CD4-positive, alpha-beta T cell treated with Interleukin-12 subunit alpha and Interleukin-12 subunit beta, for 1 hour (primary cell): ENCODE measurements around the gene AKR1A1.
"Not testable (repeated sequence)": the region's sequence is repeated elsewhere in the genome, so short reads cannot be mapped to it uniquely, and the experiment has no call there.

Source experiments
- DNase-seq: peaks from one replicate; pipeline ENCODE4 v3.0.0-alpha.2; 2020

Gene AKR1A1

DNA sequence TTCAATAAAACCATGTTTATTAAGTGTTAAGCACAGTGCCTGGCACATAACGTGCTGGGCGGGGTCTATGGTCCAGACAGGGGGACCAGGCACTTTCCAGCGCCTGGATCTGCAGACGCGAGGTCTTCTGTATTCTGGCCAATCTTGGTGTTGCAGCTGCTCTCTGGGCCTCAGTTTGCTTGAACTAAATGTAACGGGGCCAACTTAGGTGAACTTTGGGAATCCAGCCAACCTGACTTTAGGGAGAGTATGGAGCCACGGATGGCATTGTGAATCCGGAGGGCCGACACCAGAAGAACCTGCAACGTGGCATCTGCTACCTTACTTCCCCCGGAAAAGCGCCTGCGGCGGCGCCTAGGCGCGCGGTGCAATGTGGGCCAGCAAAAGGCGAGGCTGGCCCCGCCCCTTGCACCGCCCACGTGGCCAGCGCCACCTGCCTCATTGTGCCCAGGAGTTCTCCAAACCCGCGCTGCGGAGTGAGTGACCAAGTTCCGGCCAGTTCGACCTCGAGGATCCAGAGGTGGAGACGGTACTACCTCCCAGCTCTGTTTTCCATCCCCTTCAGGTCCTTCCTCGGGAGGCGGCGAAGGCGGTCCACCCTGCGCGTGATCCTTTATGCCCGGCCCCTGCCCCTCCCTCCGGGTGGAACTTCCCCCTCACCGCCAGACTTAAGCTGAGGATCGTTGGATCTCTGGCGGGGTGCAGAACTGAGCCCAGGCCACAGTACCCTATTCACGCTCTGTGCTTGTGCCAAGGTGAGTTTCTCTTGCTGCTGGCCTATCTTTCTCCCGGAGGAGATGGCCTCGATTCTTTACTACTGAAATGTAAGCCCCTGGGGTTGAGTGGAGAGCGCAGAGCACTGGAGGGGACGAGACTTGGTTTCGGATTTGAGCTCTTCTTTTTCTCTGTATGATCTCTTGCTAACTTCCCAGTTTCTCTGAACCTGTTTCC, at the start of gene AKR1A1:
TSS of gene AKR1A1 (plus strand) at position 426 of the 951 bp plus-strand sequence. CDS start 10,969 bp downstream, outside the sequence.
- DNase-seq, result peak; percentile 87

DNA sequence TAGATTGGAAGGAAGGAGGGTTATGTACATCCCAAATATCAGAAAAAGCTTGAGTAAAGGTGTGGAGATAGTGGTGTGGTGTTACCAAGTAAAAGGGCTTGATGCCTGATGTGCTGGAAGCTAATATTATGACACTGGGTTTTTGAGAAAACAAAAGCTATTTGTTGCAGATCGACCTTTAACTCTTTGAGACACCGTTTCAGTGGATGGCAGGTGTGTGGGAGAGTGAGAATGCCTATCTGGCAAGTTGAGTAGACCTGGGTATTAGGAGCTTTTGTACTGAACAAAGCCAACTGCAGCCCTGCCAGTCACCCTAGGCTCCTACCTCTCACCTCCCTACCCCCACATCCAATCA, 49.1 kb upstream of the AKR1A1 start:
- DNase-seq, result no peak

DNA sequence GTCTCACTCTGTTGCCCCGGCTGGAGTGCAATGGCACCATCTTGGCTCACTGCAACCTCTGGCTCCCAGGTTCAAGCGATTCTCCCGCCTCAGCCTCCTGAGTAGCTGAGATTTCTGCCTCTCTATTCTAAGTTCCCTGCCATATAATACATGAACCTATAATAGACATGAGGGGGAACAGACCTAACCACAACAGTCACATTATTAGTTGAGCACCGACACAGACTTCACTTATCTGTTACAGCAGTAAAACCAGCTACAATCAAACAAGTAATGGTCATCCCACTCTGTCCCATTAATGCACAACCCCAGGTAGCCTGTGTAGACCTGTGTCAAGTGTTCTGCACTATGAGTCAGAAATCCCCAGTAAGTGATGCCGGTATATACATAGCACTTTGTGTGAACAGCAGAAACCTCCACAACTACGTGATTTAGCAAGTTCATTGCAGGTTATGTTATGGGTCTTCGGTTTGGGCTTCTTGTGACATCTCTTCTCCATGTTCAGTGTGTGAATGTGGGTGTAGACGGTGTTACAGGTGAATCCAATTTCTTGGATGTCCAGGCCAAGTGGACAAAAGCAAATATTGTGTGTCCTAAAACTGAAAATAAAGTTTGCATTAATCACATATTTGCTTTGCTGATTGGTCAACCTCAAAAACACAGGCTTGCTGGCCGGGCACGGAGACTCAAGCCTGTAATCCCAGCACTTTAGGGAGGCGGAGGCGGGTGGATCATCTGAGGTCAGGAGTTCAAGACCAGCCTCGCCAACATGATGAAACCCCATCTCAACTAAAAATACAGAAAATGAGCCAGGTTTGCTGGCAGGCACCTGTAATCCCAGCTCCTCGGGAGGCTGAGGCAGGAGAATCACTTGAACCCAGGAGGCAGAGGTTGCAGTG, 46.9 kb upstream of the AKR1A1 start:
- DNase-seq, result no peak

DNA sequence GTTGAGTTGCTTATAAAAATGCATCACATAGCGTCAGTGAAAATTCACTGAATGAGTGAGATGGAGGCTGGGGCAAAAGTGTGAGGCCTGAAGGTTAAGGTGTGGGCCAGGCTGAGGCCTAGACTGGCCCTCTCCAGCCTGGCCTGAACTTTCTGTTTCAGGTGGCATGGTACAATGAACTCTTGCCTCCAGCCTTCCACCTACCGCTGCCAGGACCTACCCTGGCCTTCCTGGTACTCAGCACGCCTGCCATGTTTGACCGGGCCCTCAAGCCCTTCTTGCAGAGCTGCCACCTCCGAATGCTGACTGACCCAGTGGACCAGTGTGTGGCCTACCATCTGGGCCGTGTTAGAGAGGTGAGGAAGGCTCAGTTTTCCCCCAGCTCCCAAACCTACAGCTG, 43.4 kb upstream of the AKR1A1 start:
- no peak for DNase-seq

DNA sequence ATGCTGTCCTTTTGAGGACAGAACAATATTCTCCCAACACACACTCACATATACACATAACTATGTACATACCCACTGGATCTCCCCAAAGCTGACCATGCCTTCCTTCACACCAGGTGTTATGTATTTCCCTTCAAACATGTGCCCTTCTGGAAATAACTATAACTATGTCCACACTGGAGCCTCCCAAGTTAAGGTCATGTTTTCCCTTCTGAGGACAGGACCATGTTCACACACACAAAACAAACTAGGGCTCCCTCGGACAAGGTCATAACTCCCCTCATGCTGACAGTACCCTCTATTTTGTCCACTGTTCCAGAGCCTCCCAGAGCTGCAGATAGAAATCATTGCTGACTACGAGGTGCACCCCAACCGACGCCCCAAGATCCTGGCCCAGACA, 42.7 kb upstream of the AKR1A1 start:
- no peak for DNase-seq

DNA sequence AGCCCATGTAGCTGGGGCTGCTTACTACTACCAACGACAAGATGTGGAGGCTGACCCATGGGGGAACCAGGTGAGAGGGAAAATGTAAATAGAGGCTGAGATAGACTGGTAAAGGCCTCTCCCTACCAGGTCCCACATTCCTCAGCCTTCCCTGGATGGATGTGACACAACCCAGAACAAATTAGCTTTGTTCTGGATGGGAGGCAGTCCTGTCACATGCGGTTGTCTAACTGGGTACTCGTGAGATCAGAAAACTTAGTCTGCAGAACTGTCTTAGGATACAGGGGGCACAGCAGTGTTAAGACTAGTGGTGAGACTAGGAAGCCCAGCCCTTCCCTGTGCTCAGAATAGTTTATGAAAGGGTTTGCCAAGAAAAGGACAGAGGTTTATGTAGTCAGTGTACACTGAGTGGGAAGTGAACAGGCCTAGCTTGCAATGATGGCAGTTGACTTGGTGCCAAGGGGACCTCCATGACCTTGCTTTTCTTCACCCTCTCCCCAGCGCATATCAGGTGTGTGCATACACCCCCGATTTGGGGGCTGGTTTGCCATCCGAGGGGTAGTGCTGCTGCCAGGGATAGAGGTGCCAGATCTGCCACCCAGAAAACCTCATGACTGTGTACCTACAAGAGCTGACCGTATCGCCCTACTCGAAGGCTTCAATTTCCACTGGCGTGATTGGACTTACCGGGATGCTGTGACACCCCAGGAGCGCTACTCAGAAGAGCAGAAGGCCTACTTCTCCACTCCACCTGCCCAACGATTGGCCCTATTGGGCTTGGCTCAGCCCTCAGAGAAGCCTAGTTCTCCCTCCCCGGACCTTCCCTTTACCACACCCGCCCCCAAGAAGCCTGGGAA, 42.1 kb upstream of the AKR1A1 start:
- no peak for DNase-seq

DNA sequence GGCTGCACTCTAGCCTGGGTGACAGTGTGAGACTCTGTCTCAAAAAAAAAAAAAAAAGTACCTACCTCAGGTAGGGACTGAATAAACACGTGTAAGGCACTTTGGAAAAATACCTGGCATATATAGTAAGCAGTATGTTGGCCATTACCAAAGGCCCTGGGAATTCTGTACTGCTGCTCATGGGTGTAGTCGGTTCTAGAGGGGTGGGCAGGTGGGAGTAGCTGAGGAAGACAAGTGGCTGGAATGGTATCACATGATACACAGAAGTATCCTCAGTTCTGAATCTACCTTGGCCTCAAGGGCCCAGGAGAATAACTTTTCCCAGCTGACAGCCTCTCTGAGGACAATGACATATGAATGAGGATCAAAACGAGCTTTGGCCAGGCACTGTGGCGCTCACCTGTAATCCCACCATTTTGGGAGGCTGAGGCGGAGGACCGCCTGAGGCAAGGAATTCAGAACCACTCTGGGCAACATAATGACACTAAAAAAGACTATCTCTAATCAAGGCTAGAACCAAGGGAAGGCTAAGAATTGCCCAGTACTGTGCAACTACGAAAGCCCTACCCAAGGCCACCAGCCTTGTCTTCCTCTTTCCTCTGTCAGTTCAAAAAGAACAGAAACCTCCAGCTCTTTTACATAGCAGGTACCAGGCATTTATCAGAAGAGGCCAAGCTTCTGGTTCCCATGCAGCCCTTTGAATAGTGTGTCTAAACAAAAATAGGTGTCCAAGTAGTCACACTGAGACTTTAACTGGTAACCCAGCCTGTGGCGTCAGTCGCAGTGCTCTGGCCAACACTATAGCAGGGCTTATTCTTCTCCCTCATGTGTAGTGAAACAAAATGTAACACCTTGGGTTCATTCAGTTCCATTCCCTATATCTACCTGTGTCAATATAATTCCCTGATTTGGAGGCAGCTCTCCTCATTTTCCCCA, 40.3 kb upstream of the AKR1A1 start:
- DNase-seq, result no peak

DNA sequence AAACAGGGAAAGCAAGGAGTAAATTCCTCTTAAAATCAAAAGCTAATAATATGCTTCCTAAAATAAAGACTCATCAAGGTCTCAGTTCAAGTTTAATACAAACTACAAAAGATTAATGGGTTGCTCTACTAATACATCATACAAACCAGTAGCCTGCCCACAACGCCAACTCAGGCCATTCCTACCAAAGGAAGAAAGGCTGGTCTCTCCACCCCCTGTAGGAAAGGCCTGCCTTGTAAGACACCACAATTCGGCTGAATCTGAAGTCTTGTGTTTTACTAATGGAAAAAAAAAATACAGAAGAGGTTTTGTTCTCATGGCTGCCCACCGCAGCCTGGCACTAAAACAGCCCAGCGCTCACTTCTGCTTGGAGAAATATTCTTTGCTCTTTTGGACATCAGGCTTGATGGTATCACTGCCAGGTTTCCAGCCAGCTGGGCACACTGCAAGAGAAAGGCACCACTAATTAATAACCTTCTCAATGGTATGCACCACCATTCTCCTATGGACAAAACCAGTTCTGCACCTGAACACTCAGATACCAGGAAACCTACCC, 39.6 kb upstream of the AKR1A1 start:
- DNase-seq, result no peak

DNA sequence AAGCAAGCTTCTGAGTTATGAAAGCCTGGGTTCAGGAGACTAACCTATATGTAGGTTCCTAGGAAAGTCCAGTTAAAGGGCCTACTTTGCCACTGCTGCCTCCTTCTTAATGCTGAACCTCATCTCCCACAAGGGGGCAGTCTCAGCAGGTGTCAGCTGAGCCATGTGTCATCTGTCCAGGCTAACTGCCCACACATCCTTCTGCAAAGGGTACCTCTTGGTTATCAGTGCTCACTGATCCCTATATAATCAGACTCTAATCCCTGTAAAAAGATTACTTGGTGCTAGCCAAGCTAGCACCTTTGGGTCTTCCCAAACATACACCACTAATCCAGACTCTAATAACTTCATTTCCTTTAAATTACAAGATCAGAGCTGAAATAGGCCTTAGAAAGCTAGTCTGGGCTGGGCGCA, 38.0 kb upstream of the AKR1A1 start:
- peak; percentile 67 for DNase-seq

DNA sequence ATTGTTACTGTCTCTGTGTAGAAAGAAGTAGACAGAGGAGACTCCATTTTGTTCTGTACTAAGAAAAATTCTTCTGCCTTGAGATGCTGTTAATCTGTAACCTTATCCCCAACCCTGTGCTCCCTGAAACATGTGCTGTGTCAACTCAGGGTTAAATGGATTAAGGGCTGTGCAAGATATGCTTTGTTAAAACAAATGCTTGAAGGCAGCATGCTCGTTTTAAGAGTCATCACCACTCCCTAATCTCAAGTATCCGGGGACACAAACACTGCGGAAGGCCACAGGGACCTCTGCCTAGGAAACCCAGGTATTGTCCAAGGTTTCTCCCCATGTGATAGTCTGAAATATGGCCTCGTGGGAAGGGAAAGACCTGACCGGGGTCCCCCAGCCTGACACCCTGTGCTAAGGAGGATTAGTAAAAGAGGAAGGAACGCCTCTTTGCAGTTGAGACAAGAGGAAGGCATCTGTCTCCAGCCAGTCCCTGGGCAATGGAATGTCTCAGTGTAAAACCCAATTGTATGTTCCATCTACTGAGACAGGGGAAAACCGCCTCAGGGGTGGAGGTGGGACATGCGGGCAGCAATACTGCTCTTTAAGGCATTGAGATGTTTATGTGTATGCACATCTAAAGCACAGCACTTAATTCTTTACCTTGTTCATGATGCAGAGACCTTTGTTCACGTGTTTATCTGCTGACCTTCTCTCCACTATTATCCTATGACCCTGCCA, 36.9 kb upstream of the AKR1A1 start:
- not testable (repeated sequence) for DNase-seq

DNA sequence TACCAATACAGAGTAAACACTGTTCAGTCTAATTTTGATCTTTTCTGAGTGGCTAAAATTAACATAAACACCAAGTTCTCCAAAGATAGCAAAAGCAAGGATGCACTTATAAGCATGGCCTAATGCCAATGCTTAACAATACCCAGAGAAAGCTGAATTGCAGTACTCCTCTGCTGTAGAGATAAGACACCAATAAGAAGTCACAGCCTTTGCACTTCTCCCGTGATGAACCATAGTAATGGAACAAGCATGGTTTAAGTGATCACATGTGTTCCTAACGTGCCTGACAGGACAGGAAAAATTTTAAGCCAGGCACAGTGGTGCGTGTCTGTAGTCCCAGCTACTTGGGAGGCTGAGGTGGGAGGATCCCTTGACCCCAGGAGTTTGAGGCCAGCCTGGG, 34.6 kb upstream of the AKR1A1 start:
- no peak for DNase-seq

DNA sequence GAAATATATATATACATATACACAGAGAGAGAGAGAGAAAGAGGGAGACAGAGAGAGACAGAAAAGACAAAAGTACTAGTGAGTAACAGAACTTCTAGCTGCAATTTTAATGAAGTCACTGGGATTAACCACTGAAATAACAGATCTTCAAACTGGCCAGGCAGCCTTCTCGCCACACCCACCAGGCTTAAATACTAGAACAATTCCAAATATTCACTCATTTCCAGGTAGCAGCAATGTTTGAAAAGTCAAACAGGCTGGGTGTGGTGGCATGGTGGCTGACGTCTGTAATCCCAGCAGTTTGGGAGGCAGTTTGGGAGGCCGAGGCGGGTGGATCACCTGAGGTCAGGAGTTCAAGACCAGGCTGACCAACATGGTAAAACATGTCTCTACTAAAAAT, 34.2 kb upstream of the AKR1A1 start:
- DNase-seq, result no peak

DNA sequence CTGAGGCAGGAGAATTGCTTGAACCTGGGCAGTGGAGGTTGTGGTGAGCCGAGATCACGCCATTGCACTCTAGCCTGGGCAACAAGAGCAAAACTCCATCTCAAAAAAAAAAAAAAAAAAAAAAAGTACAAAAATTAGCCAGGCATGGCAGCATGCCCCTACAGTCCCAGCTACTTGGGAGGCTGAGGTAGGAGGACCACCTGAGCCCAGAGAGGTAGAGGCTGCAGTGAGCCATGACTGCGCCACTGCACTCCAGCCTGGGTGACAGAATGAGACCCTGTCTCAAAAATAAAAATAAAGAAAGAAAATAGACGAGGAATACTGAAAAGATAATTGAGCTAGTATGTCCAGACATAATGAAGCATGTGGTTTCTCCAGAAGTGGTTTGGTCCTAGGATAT, 32.3 kb upstream of the AKR1A1 start:
- DNase-seq, result not testable (repeated sequence)

DNA sequence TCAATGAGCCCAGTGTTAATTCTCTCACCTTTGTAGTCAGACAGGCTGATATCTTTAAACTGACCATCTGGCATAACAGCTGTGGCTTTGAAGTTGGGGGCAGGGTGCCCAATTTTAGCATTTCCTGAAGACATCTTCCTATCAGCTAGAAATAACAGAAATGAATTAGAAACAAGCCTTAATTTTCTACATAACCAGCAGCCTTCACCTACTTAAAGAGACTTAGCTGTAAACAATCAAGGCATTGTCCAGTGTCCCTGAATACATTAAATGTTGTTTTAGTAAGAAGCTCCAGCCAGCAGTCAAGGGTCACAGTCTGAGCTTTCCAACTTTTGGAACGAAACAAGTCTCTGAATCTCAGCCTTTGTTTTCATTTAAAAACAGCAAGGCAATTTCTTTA, 31.7 kb upstream of the AKR1A1 start:
- no peak for DNase-seq

DNA sequence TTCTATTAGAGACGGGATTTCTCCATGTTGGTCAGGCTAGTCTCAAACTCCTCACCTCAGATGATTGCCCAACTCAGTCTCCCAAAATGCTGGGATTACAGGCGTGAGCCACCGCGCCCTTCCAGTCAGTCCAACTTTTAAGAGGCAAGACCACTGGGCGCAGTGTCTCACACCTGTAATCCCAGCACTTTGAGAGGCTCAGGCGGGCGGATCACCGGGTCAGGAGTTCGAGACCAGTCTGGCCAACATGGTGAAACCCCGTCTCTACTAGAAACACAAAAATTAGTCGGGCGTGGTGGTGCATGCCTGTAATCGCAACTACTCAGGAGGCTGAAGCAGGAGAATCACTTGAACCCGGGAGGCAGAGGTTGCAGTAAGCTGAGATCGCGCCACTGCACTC, 30.9 kb upstream of the AKR1A1 start:
- DNase-seq, result not testable (repeated sequence)

DNA sequence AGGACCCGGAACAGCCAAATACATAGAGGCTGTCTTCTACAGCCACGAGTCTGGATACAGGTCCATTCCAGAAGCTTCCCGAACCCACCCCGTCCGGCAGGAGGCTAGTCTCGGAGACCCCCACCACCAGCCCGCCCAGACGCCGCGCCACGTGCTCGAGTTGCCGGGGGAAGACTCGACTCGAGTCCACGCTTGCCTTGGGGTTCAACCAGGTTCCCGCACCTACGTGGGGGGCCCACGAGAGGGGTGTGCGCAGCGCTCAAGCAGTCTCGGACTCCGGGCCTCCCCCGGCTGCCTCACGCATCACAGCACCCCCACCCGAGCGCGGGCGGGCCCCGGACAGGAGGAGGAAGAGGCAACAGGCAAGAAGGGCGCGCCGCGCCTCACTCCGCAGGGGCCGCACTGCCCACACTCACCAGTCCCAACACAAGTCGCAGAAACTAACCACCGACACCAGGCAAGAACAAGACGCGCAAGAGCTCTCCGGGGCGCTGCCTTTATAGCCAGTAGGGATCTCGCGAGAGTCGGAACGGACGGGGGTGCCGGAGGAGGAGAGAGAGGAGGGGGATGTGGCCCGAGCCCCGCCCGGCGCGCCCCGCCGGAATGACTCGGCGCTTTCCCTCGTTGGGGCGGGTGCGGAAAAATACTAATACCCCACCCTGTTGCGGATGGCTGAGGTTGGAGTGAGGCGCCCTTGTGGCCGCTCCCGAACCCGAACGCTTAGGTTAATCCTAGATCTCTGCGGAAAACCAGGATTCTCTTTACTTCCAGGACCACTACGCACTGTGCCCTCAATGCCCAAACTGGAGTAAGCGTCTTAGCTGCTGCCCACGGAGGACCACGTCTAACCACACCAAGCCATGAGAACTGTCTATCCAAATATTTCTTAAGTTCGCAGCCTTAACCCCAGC, 29.0 kb upstream of the AKR1A1 start, which contains the start of gene PRDX1:
TSS of gene PRDX1 (minus strand) at position 472 of the 911 bp plus-strand sequence. CDS start 2,841 bp downstream, outside the sequence.
- DNase-seq, result peak; percentile 96

DNA sequence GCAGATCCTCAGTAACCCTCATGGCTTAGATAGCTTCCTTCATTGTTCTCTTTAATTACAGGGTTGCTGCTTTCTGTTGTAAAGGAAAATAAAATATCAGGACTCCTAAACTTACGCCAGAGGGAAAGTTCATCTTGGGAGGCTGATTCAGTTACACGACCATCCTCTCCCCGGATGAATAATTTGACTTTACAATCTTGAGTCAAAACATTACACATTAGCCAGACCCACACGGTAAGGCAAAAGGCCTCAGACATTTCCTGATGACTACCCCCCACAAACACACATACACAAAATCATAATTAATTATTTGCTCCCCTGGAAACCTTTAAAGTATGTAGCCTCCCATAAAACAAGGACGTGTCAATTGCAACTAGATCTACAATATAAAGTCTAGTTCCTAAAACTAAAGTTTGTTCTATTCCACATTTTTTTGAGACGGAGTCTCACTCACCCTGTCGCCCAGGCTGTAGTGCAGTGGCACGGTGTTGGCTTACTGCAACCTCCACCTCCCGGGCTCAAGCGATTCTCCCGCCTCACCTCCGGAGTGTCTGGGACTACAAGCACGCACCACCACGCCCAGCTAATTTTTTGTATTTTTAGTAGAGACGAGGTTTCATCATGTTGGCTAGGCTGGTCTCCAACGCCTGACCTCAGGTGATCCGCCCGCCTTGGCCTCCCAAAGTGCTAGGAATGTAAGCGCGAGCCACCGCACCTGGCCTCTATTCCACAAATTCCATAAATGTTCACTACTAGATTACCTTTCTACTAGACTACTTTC, 28.1 kb upstream of the AKR1A1 start:
- no peak for DNase-seq

DNA sequence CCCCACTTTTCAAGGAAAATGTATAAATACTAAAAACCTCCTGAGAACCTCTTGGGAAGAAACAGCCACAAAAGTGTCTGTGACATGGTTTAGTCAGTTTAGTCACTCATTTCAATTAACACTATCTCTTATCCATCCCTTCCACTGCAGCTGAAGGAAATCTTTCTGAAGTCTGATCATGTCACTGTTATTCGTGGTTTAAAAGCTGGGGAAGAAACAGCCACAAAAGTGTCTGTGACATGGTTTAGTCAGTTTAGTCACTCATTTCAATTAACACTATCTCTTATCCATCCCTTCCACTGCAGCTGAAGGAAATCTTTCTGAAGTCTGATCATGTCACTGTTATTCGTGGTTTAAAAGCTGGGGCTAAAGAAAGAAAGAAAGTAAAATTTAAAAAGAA, 27.1 kb upstream of the AKR1A1 start:
- not testable (repeated sequence) for DNase-seq
